Effector CD8-positive, alpha-beta T cell (primary cell): Measurements from ENCODE around the gene CD276.

Experiments
- DNase-seq: peaks from one replicate; lab custom pipeline; 2025; lab: John Stamatoyannopoulos, UW

Gene CD276

DNA sequence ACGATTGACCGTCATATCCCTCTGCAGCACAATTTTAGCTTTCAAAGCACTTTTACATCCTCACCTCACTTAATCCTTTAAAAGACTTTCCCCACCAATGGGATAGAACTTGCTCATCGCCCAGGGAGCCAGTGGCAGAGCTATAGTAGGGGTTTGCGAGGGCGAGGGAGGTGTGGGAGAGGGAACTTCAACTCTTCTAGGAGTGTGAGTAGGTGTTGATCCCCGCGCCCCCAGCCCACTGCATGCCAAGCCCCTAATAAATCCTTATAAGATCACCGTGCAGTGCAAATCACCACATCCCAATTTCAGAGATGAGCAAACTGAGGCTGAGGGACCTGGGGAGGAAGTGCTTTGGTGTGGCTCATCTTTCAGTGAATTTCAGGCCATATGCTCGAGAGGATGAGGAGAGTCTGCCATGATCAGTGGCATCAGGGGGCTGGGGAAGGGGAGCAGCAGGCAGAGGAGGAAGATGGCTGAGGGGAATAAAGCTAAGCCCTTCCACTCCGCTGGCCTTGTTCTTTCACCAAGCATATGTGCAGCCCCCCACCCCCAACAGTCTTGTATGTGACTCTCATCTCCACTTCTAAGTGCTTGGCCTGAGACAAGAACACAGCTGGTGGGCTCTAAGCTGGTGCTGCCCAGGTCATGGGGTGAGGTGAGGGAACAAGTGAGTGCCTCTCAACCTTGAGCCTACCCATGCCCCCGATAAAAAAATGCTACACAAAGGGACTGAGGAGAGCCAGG is 63.8 kb downstream of the CD276 start:
- DNase-seq, result no peak

DNA sequence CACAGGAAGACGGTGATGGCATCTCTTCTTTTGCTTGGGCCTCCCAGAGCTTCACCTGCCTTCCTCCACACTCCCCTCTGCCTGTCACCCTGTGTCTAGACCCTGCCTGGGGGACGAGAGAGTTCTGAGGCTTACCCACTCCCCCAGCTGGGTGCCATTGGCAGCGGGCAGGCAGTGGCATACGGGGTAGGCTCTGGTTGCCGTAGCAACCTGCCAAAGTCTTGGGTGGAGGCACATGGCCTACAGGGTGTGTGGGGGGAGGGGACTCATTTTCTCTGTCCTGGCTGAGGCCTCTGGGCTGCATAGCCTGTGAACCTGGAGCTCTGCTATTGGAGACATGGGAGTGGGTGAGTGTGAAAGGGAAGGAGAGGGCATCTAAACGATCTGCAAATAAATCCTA is 64.5 kb downstream of the CD276 start:
- no peak for DNase-seq

DNA sequence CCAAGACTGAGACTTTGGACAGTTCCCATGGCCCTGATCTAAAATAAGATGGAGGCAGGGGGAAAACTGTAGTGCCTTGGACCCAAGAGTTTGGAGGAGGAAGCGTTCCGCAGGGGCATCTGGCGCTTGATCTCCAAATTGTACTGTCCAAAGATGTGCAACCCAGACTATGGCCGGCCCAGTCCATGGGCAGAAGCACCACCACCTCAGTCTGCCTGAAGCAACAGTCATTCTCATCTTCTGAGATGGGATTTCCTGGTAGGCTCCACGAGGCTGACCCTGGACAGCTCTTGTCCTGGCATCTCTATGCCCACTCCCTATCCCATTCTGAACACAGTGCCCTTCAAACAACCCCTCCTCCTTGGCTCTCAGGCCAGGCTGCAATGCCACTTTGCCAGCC is 65.3 kb downstream of the CD276 start:
- DNase-seq, result no peak

GRCh38 chr15:73749971-73750370 is 65.8 kb downstream of the CD276 start:
- no peak for DNase-seq

GRCh38 chr15:73750438-73750837 is 66.3 kb downstream of the CD276 start:
- no peak for DNase-seq

DNA sequence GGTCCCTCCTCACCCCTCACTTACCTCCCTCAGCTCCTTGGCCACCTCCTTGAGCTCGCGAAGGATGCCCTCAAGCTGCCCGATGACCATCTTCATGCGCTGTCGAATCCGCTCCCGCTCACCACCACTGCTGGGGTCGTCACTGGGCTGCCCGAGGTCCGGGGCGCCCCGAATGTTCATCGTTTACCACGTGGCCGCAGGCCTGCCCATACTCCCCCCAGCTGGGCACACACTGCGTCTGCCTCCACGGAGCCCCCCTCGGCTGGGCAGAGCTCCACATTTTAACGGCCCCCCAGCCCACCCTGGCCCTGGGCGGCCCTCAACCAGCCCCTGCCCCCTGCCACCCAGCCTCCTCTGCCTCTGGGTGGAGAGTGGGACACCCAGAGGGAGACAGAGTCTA is 66.8 kb downstream of the CD276 start:
- no peak for DNase-seq

DNA sequence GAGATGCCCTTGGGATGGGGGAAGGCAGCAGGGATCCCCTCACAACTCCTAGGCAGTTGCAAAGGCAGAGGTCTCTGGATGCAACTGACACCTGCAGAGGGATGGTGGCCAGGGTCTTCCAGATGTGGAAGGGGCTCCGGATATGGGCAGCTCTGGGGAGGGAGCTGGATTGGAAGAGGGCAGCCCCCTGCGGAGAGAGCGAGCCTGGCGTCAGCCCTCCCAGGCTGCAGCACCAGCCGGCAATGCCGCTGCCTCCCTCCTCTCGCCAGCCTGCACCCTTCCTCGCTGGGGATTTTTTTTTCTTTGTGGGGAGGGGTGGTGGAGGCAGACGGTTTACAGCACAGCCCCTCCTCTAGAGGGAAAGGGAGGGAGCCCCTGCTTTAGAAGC is 67.3 kb downstream of the CD276 start:
- DNase-seq, result no peak

DNA sequence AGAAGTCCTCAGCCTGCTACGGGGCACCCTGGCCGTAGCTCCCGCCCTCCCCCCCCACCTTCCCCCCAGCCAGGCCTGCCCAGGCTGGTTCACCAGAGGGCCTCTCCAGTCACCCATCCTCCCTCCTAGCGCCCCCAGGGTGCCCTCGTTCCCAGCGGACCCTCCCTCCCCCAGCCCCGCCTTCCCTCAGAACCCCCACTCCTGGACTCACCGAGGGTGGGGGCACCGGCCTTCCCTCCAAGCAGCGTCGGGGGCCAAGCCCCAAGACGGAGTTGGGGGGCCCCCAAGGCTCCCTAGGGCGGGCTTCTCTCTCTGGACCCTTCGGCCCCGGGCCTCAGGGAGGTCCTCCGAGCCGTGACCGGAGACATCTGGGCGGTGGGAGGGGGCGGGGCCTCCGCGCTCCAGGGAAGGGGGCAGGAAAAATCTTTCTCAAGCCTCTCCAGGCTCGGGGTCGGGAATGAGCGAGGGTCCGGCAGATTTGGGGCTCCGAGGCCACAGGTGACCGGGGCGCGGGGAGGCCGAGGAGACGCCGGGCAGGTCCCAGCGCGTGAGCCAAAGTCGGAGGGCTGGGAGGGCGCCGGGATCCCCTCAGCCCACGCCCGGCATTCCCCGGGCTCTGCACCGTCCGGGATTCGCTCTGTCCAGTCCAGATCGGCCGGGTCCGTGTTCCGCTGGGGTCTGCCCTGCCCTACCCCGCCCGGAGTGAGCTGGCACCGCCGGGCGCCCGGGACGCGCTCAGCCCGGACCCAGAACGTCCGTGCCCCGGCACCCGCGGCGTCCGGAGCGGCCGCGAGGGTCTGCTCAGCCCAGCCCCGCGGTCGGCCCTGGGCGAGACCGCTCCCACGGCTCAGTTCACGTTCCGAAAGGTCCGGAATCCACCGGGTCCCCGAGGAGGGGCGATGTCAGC is 68.0 kb downstream of the CD276 start:
- DNase-seq, result no peak

- no peak for DNase-seq
These were observed 68.6 kb downstream of the CD276 start for GRCh38 chr15:73752806-73753193.

GRCh38 chr15:73753250-73754130 is 69.3 kb downstream of the CD276 start, which contains the start of gene INSYN1:
INSYN1 (minus strand) TSS chr15:73753351; CDS start chr15:73751130, 2,221 bp downstream.
- no peak for DNase-seq

DNA sequence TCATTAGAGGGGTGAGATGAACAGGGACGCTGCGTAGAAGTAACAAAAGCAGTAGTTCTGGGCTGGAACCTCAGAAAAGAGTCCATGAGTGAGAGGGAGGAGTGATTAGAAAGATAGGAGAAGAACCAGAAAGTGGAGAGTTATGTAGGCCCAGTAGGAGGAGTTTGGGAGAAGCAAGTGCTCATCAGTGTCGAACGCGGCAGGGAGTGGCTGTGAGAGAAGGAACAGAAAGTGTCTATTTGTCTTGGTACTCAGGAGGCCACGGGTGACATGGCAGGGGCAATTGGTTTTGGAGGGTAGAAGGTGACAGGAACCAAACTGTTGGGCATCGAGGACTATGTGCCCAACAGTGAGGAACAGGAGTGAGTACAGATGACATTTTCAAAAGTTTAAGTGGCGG is 70.3 kb downstream of the CD276 start:
- DNase-seq, result no peak

- DNase-seq, result no peak
These were observed 71.3 kb downstream of the CD276 start for GRCh38 chr15:73755481-73755880.

- DNase-seq, result no peak
These were observed 71.8 kb downstream of the CD276 start for GRCh38 chr15:73755946-73756345.

DNA sequence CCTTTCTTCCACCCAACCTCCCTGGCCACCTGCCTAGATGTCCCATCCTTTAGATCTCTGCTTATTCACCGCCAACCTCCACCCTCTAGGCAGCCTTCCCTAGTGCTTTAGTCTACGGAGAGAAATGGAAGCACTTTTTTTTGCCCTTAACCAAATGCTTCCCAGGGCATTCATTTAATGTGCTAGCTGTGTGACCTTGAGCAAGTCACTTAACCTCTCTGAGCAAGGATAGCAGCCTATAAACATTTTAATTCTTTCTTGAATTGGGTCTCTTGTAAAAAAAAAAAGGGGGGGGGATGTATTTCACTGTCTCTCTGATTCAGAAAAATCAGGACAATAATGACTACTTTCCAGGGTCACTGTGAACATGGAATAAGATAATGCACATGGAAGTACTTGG is 72.2 kb downstream of the CD276 start:
- DNase-seq, result no peak

DNA sequence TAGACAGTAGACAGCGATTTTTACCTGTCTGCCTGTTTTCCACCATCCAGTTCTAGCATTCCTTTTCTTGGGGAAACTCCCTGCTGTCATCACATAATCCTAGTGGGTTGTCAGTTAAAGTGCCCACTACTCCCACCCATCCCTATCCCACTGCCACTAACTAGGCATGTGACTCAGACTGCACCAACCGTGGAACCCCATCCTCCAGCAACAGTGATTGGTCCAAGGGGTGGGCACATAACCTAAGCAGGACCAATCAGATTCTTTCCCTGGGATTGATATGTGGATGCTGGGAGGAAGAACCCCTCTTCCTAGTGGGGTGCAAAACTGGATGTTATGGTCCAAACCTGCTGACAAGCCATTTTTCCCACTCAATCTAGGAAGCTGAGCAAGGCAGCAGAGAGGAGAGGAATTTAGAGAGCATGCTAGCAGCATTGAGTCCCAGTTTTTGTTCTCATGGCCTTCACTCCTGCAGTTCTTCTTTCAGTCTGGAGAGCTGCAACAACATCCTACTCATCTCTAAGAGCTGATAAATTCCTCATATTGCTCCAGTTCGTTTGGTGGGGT is 72.8 kb downstream of the CD276 start:
- no peak for DNase-seq

DNA sequence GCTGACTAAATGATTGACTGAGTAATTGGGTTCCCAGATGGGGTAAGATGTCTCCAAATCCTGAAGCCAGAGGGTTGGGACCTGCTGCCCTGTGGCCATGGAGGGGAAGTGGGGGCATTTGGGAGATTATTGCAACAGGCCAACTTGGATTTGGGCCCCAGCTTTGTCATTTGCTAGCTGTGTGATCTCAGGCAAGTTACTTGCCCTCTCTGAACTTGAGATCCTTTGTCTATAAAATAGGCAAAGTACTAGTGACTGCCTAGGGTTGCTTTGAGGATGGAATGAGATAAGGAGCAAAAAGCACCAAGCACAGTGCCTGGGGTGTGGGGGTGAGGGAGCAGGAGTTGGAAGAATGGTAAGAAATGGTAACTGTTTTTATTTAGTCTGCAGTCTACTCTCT is 73.4 kb downstream of the CD276 start:
- DNase-seq, result no peak

GRCh38 chr15:73758461-73758860 is 74.3 kb downstream of the CD276 start:
- DNase-seq, result no peak

DNA sequence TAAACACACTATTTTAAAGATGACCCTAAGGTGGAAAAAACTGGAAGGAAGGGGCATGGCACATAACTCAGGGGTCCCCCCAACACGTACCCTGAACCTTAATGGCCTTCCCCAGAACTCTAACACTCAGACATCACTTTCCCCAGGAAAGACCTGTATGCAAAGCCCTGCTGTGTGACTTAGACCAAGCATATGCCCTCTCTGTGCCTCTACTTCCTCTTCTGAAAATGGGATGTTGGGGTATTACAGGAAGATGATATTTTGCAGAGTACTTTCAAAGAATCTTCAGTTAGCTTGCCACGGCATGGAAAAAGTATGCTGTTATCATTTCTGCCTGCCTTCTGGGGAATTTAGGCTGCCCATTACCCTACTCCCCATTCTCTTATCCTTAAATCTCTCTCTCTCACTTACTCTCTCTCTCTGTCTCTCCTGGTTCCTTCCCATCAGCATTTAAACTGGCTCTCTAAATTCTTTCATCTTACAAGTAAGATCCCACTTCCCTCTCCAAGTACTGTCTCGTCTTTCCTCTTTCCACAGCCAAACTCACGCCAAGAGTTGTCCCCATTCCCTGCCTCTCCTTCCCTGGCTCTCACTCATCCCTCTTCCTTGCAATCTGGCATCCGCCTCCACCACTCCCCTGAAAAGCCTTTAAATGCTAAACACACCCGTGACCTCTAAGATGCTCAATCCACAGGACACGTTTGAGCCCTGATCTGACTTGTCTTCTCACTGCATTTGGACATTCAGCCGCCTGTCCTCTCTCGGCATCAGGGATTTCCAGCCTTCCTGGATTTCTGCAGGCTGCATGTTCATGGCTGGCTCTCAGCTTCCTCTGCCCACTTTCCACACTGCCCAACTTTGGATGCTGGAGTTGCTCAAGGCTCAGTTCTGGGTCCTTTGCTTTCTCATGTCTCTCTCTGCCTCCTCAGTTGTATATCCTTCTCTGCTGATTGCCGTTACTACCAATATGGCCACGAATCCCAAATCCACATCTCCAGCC is 76.4 kb downstream of the CD276 start:
- DNase-seq, result no peak

DNA sequence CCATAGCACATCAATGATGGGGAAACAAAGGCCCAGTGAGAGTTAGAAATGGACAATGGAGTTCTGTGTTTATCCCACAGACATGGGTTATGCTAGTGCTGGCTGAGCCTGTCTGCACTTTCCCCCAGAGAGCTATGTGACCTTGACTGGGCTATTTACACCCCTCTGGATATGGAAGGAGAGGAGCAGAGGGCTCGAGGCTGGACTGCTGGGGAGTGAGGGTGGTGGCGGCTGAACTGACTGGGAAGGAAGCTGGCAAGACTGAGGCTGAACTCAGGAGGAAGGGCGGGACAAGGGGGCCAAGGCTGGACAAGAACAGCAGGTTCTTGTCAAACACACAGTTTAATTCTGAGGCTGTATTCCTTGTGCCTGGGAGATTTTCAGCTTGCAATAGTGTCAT is 79.7 kb downstream of the CD276 start:
- DNase-seq, result no peak
